Activated T-cell treated with anti-CD3 and anti-CD28 coated beads, Interleukin-2, amount 50 U/mL, for 4 hours (primary cell): Measurements from ENCODE around the gene PEX10. TPM values are rescaled to one million over a fixed set of nuclear protein-coding genes. Genes with fewer than 3 reads are reported as not detected.

Source experiments
- ATAC-seq, 2 donors: fragments of 200-7000 bp; cut with Tn5 transposase; one replicate each; pipeline ENCODE4 v1.10.0; 2021
- DNase-seq: peaks from one replicate; pipeline ENCODE4 v3.0.0-alpha.2; 2020
- H3K27me3 Mint-ChIP-seq: one replicate; pipeline ENCODE4 v1.8.0; 2021; ENCODE audit warnings: low read depth, mixed read lengths
- H3K36me3 Mint-ChIP-seq: one replicate; pipeline ENCODE4 v1.8.0; 2022; ENCODE audit warnings: mixed read lengths; ENCODE audit not compliant: insufficient read depth
- H3K4me1 Mint-ChIP-seq: one replicate; pipeline ENCODE4 v1.8.0; 2021; ENCODE audit warnings: low read depth, mixed read lengths
- H3K4me3 Mint-ChIP-seq: one replicate; pipeline ENCODE4 v1.8.0; 2021; ENCODE audit warnings: mild to moderate bottlenecking, moderate library complexity, mixed read lengths
- H3K9me3 Mint-ChIP-seq: one replicate; pipeline ENCODE4 v1.8.0; 2021; ENCODE audit warnings: mixed read lengths
- total RNA-seq, 3 donors: library from RNA; stranded (reverse); gene quantifications; one replicate each; pipeline ENCODE4 v1.2.1, GENCODE V29; 2021

Gene PEX10
- total RNA-seq, 3 donors from 2014 or later, result 23.4 to 23.6 (median 23.6) TPM

DNA sequence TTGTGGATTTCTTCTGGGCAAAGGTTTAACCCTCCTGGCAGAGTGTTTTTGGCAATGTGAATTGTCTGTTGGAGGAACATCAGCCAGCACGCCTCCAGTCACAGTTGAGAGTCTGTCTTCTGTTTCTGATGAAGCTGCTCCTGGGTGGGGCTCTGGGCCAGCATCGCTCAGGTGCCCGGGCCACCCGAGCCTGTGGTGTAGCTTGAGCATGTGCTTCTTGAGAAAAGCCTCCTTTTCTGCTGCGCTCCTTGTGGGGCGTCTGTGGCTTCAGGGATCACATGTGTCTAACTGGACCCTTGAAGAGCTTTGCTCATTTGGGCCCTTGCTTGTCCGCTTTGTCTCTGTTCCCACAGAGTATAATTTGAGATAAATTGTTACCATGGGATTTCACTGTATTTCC, 13.5 kb downstream of the PEX10 start:
- Mint-ChIP-seq H3K4me3 (no peak overlapping the region), H3K4me1 (peaks cover 24% of the 10 kb centered on the region), H3K36me3 (peaks cover 34% of the 10 kb centered on the region), H3K9me3 (no peaks in the 10 kb centered on the region), H3K27me3 (no peaks in the 10 kb centered on the region)
- ATAC-seq, result no peak
- no peak for DNase-seq

DNA sequence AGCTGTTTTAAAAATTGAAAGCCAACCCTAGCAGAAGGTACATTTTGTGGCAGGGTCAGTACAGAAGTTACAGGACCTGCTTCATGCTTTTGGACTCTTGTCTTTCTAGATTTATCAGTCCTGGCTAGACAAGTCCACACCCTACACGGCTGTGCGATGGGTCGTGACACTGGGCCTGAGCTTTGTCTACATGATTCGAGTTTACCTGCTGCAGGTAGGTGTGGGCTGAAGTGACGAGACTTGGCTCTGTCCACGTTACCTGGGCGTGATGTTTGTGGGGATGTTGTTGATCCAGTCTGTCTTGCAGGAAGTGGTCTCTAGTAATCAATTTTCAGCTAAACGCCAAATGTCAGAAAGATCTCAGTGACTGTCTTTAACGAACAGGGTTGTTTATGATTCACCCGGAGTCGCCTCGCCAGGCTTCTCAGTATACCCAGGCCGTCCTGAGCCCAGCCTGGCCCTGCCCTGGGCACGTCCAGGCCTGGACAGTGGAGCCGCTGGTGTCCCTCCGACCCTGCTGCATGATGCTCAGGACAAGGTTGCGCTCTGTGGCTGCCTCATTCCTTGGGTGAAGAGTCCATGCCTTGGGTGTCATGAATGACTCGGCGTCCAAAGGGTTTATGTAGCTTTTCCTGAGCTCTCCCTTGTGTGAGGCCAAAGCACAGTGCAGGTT, 15.2 kb downstream of the PEX10 start:
- peaks cover 36% of the 10 kb centered on the region for H3K36me3 Mint-ChIP-seq
- DNase-seq (no peak), ATAC-seq (no peak)
- no peaks in the 10 kb centered on the region for H3K9me3 Mint-ChIP-seq
- H3K4me3 Mint-ChIP-seq, result no peak overlapping the region
- H3K27me3 Mint-ChIP-seq, result no peaks in the 10 kb centered on the region
- H3K4me1 Mint-ChIP-seq, result peaks cover 40% of the 10 kb centered on the region

DNA sequence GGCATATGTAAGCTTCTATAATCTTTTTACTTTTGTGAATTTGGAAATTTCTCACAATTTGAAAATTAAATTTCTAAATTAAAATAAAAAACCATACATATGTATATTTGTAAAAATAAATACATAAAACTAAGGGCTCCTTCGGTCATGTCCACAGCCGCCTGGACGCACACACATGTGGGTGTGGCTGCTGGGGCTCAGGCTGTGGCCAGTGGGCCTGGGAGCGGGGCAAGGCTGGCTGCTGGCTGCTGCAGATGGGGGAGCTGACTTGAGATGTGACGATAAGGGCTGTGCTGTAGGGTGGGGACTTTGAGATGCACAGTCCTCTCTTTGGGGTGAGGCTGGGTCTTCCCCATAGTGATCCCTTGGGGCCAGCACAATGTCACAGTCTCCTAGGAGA, 15.9 kb downstream of the PEX10 start:
- Mint-ChIP-seq H3K36me3 (peaks cover 30% of the 10 kb centered on the region), H3K27me3 (no peaks in the 10 kb centered on the region), H3K4me1 (peaks cover 39% of the 10 kb centered on the region), H3K4me3 (no peak overlapping the region), H3K9me3 (no peaks in the 10 kb centered on the region)
- ATAC-seq (no peak), DNase-seq (no peak)

DNA sequence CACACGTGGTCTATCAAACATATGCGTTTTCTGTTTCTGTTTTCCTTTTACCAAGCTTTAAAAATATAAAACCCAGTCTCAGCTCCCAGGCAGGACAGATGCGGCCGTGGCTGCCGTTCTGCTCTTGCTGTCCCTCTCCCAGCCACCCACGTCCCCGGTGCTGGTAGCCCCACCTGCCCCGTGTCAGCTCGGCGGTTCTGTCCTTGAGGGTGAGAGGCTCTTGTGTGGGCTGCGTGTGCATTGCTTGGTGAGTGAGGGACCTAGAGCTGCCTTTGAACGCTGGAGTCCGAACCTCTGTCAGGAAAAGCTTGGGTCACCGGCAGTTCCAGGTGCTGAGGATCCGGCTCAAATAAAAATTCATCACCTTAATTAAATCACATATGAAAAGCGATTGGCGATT, 16.3 kb downstream of the PEX10 start:
- Mint-ChIP-seq H3K36me3 (peaks cover 30% of the 10 kb centered on the region), H3K9me3 (no peaks in the 10 kb centered on the region), H3K4me1 (peaks cover 39% of the 10 kb centered on the region), H3K27me3 (no peaks in the 10 kb centered on the region), H3K4me3 (no peak overlapping the region)
- no peak for ATAC-seq
- no peak for DNase-seq

DNA sequence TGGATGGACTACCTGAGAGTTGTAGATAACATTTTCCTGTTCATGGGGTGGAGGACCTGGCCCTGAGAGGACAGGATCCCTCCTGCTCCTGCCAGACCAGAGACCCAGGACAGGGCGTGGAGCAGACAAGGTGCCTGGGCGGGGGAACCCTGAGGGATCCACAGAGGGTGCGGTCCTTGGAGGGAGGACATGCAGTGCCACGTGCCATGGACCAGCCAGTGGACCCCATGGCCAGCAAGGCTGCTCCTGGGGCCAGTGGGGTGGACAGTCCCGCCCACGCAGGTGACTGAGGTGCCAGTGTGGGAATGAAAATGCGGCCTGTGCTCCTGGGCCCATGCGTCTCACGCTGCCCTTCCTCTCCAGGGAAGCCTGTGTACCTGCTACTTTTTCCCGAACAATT, 17.1 kb downstream of the PEX10 start:
- H3K4me3 Mint-ChIP-seq, result no peak overlapping the region
- H3K36me3 Mint-ChIP-seq, result peaks cover 23% of the 10 kb centered on the region

DNA sequence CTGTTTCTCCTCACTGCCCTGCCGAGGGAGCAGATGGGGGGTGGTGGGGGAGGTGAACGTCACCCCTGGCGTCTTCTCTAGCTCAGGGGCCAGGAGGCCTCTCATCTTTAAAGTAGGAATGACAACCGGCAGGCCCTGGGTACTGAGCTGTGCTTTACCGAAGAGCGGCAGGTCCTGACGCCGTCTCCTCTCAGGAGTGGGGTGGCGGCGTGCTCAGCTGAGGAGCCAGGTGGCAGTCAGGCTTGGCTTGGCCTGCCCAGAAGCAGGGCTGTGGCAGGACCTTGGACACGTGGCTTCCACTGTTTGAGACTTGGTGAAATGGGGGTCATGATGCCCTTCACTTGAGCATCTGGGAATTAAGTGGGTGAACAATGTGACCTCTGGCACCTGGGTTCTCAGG, 17.6 kb downstream of the PEX10 start:
- peaks cover 23% of the 10 kb centered on the region for H3K36me3 Mint-ChIP-seq
- ATAC-seq (no peak), DNase-seq (no peak)
- H3K4me3 Mint-ChIP-seq, result no peak overlapping the region
- H3K4me1 Mint-ChIP-seq, result peaks cover 35% of the 10 kb centered on the region
- H3K27me3 Mint-ChIP-seq, result no peaks in the 10 kb centered on the region
- no peaks in the 10 kb centered on the region for H3K9me3 Mint-ChIP-seq

More for the DNA sequence above, 17.1 kb downstream of the PEX10 start:
- DNase-seq (no peak), ATAC-seq (no peak)
- no peaks in the 10 kb centered on the region for H3K27me3 Mint-ChIP-seq
- H3K4me1 Mint-ChIP-seq, result peaks cover 35% of the 10 kb centered on the region
- no peaks in the 10 kb centered on the region for H3K9me3 Mint-ChIP-seq

DNA sequence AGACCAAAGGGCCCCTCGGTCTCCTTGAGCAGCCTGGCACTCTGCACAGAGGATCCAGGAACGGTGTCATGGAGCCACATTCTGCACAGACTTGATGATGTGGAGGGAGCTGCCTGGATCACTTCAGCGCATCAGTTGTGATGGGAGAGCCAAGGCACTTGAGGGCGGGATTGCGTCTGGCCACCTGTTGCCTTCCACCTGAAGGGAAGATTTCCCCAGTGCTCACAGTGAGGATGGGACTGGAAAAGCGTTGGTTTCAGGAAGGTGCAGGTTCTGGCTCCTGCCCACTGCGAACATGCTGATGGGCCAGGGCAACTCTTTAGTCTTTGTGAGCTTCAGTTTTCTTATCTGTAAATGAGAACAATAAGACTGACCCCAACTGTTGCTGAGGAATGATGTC, 18.1 kb downstream of the PEX10 start:
- Mint-ChIP-seq H3K4me3 (no peak overlapping the region), H3K36me3 (peaks cover 20% of the 10 kb centered on the region), H3K4me1 (peaks cover 35% of the 10 kb centered on the region), H3K9me3 (no peaks in the 10 kb centered on the region), H3K27me3 (no peaks in the 10 kb centered on the region)
- DNase-seq (no peak), ATAC-seq (no peak)

DNA sequence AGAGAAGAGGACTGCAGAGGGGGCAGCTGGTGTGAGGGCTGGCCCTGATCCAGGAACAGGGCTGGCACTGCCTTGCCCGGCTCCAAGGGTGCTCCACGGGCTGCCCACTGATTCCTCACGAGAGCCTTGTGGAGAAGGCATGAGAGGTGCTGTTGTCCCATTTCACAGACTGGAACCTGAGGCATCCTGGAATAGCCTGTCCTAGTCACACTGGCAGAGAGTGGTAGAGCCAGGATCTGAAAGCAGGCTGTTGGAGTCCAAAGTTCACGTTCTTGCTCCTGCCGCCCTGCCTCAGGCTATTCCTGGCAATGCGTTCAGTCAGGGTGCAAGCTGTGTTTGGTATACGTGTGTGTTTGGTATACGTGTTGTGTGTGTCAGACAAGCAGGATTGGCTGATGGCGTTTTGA, 18.9 kb downstream of the PEX10 start:
- Mint-ChIP-seq H3K4me1 (peaks cover 35% of the 10 kb centered on the region), H3K9me3 (no peaks in the 10 kb centered on the region), H3K36me3 (peaks cover 18% of the 10 kb centered on the region), H3K4me3 (peak overlapping the region; percentile 90), H3K27me3 (no peaks in the 10 kb centered on the region)
- no peak for DNase-seq
- ATAC-seq, result no peak

DNA sequence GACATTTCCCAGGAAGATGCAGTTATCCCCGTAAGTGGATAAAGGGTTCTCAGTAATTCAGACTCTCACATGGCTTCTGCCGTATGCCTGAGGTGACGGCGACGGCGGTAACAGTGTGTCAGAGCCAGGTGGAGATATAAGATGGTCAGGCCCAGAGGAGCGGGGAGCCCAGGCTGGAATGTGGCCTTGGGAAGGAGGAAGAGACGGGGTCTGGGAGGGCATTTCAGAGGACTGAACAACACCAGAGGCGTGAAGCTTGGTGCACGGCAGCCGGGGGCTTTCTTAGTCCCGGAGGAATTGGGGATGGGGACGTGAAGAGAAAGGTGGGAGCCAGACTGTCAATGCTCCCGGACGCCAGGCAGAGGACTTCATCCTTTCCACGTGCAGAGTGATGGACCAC, 19.7 kb downstream of the PEX10 start:
- no peak for DNase-seq
- H3K27me3 Mint-ChIP-seq, result no peaks in the 10 kb centered on the region
- H3K4me1 Mint-ChIP-seq, result peaks cover 35% of the 10 kb centered on the region
- peaks cover 18% of the 10 kb centered on the region for H3K36me3 Mint-ChIP-seq
- no peak for ATAC-seq
- peak overlapping the region; percentile 90 for H3K4me3 Mint-ChIP-seq
- H3K9me3 Mint-ChIP-seq, result no peaks in the 10 kb centered on the region

DNA sequence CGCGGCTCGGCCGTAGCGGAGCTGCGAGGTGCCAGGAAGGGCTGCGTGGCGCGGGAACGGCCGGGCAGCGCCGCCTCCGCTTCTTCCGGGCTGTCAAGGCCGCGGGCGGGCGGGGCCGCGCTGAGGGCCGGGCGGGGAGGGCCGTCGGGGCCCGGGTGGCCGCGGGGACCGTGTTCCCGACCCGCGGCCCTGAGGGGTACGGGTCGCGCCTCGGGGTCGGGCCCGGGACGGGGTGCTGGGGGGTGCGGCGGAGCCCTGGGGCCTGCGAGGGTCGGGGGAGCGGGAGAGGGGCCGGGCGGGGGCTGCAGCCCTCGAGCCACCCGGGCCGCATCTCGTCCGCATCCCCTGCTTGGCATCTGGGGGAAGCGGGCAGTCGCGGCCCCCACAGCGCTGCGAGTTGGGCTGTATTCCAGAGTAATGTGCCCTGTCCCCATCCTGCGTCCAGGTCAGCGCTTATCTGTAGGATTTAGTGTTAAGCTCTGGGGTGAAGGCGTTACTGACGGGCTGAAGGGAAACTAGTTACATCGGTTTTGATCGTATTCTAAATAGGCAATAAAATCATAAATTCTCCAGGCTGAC, 20.3 kb downstream of the PEX10 start:
- Mint-ChIP-seq H3K36me3 (peaks cover 15% of the 10 kb centered on the region), H3K27me3 (no peaks in the 10 kb centered on the region), H3K9me3 (no peaks in the 10 kb centered on the region), H3K4me1 (peaks cover 33% of the 10 kb centered on the region), H3K4me3 (peak overlapping the region; percentile 90)
- ATAC-seq (peak; percentile 23 to 26), DNase-seq (no peak)

DNA sequence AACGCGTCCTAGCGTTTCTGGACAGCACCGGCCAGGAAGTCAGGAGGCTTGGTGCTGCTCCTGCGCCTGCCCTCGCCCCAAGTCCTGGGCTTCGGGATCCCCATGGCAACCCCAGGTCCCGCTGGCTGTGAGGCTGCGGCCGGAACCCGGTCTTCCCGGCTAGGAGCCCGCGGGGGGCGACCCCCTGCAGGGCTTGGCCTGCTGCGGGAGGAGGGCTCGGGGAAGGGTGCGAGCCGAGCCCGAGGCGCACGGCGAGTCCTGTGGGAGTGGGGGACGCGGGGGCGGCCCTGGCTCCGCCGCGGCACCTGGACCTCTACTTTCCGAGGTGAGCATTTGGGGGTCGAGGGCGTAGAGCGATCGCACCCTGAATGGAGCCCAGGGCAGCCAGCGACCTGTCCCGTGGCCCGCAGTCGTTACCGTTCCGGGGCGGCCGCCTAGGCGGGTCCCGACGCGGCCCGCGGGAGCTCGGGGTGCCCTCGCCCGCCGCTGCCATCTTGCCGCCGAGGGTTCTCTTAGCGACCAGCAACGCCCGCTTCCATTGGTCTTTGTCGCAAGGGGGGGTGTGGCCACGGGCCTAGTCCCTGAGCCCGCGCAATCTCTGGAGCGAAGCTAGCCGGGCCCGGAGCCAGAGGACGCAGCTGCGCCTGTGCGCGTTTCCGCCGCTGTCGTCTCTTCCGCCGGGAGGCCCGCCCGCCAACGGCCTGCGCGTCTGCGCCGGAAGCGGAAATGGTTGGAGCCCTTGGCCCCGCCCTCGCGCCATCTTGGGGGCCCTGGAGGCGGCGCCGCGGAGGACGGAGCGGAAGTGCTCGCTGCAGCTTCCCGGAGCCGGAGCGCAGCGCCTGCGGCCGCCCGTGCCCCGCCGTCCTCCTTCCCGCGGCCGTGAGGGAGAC, 21.1 kb downstream of the PEX10 start, which contains the start of the genes MORN1 and RER1:
Gene MORN1, minus strand, starts transcription at position 514 of the 890 bp plus-strand sequence. Its CDS starts 21 bp downstream, at position 493.
Gene RER1, plus strand, starts transcription at position 801 of the 890 bp plus-strand sequence. CDS start 3,950 bp downstream, outside the sequence.
- no peaks in the 10 kb centered on the region for H3K9me3 Mint-ChIP-seq
- peak within 1 kb of the TSS; percentile 90 for H3K4me3 Mint-ChIP-seq
- no peaks in the 10 kb centered on the region for H3K27me3 Mint-ChIP-seq
- H3K36me3 Mint-ChIP-seq, result peaks cover 13% of the 10 kb centered on the region
- DNase-seq, result peak; percentile 98
- ATAC-seq, result peak; percentile 97 to 98
- H3K4me1 Mint-ChIP-seq, result peaks cover 30% of the 10 kb centered on the region

DNA sequence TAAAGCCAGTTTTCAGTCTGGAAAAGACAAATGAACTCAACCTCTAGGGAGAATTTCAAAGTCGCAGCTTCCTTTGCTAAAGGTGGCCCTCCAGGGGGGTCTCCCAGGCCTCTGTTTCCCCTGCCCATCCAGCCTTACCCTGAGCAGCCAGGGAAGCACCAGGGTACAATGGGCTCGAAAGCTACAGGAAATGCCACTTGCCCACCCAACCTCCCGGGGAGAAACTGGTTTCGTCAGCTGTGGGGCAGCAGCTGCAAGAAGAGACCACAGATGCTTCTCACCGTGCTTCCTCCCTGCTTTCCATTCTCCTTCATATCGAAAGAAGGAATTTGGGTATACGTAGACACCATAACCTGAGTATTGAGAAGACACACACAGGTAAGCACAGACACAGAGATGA, 22.7 kb downstream of the PEX10 start:
- ATAC-seq, result no peak
- H3K9me3 Mint-ChIP-seq, result no peaks in the 10 kb centered on the region
- H3K27me3 Mint-ChIP-seq, result no peaks in the 10 kb centered on the region
- peaks cover 24% of the 10 kb centered on the region for H3K4me1 Mint-ChIP-seq
- DNase-seq, result no peak
- H3K4me3 Mint-ChIP-seq, result peak overlapping the region; percentile 81
- peaks cover 13% of the 10 kb centered on the region for H3K36me3 Mint-ChIP-seq

DNA sequence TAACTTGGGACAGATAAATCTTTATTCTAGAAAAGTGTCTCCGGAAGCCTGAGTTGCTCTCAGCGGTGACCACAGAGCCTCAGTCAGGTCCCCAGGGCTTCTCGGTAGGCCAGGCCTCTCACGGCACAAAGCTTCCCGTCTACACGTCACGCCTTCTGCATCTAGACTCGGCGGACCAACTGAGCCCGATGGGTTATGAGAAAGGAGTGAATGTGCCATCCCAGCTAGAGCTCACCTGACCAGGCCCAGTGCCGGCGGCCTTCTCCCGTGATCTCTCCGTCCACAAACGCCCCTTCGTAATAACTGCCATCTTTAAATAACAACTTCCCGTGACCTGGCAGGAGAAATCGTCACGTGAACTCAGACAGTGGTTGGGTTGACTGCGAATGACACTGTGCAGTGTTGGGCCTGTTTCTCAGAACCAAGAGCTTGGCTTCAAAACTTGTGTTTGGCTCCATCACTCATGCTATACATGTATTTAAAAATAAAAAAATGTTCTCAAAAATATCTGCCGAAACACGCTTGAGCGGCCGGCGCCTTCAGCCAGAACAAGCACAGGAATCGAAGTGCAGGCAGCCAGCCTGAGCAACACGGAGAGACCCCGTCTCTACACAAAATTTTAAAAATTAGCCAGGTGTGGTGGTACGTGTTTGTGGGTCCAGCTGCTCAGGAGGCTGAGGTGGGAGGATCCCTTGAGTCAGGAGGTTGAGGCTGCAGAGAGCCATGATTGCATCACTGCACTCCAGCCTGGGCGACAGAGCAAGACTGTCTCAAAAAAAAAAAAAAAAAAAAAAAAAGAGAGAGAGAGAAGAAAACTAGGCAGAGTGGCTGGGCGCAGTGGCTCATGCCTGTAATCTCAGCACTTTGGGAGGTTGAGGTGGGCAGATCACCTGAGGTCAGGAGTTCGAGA, 24.1 kb downstream of the PEX10 start:
- no peaks in the 10 kb centered on the region for H3K27me3 Mint-ChIP-seq
- peaks cover 6% of the 10 kb centered on the region for H3K36me3 Mint-ChIP-seq
- H3K4me1 Mint-ChIP-seq, result peaks cover 11% of the 10 kb centered on the region
- DNase-seq (no peak), ATAC-seq (no peak)
- no peaks in the 10 kb centered on the region for H3K9me3 Mint-ChIP-seq
- H3K4me3 Mint-ChIP-seq, result no peak overlapping the region
